HCT116 (cell line): ENCODE measurements around the gene MYCN. TPM values are rescaled to one million over a fixed set of nuclear protein-coding genes. Genes with fewer than 3 reads are reported as not detected.

Source experiments
- ATAC-seq: fragments of 200-7000 bp; cut with Tn5 transposase; 2 replicates; pipeline ENCODE4 v1.9.1; 2020; ENCODE audit warnings: mild to moderate bottlenecking, moderate library complexity
- BruUV-seq: library from RNA; stranded (reverse); fragments of 400-500 nt; replicated peaks from 2 replicates; lab custom pipeline; 2021; lab: Mats Ljungman, UMichigan
- CTCF ChIA-PET: fragments of 300-600 bp; sonication (Branson Sonifier 250); formaldehyde crosslinking; loops from one replicate; lab custom pipeline; 2021; ENCODE audit warnings: antibody characterized with exemption; lab: Charles Lee
- POLR2A ChIA-PET: fragments of 300-600, 350-600 bp; sonication (Branson Sonifier 250); formaldehyde crosslinking; loops from one replicate; lab custom pipeline; 2021; ENCODE audit warnings: antibody characterized with exemption; lab: Charles Lee
- RAD21 ChIA-PET, 2 experiments: fragments of 300-600 bp; sonication (Branson Sonifier 250); formaldehyde crosslinking; loops; one replicate each; lab custom pipeline; 2023; ENCODE audit warnings: low total read pairs in 2 of 2; ENCODE audit not compliant: uncharacterized antibody in 2 of 2, unreplicated experiment in 2 of 2, low non-redundant PET in 1 of 2; lab: Charles Lee
- DNase-seq: peaks from one replicate; pipeline ENCODE4 v3.0.0-alpha.2; 2010; ENCODE audit warnings: low read depth, low spot score
- H2AFZ ChIP-seq: fragments of 200-600 bp; shearing (Covaris generic), sonication (generic); 2 replicates; pipeline ENCODE4 v1.6.1; 2017; ENCODE audit warnings: low read depth, mixed run types, mixed read lengths, antibody characterized with exemption, low read length; ENCODE audit not compliant: poor library complexity, severe bottlenecking
- H3K27ac ChIP-seq: 2 replicates; pipeline ENCODE4 v1.5.1; 2012; ENCODE audit warnings: low read depth, low read length
- H3K27me3 ChIP-seq: fragments of 200-600 bp; sonication (generic); 2 replicates; pipeline ENCODE4 v1.6.1; 2016; ENCODE audit warnings: mixed run types, low read length, mixed read lengths; ENCODE audit not compliant: insufficient read depth
- H3K36me3 ChIP-seq, 2 experiments: fragments of 200-500 bp in 1 of 2; fragments of 200-600 bp in 1 of 2; sonication (Bioruptor generic) in 1 of 2; sonication (generic) in 1 of 2; 2 replicates each; pipeline versions ENCODE4 v1.5.1 to v1.6.1; 2014 to 2016; ENCODE audit warnings: low read length in 2 of 2, inconsistent platforms in 1 of 2, mixed read lengths in 1 of 2, mixed run types in 1 of 2; ENCODE audit not compliant: insufficient read depth in 2 of 2, control insufficient read depth in 1 of 2
- H3K4me1 ChIP-seq, 2 experiments: fragments of 200-600 bp in 1 of 2; sonication (generic) in 1 of 2; 2 replicates each; pipeline versions ENCODE4 v1.5.1 to v1.6.1; 2012 to 2017; ENCODE audit warnings: low read length in 2 of 2, inconsistent platforms in 1 of 2, mild to moderate bottlenecking in 1 of 2, mixed read lengths in 1 of 2, mixed run types in 1 of 2, moderate library complexity in 1 of 2; ENCODE audit not compliant: insufficient read depth in 2 of 2, control insufficient read depth in 1 of 2
- H3K4me2 ChIP-seq: fragments of 200-600 bp; sonication (generic); 2 replicates; pipeline ENCODE4 v1.6.1; 2017; ENCODE audit warnings: mixed run types, low read length, mixed read lengths
- H3K4me3 ChIP-seq, 2 experiments: fragments of 200-600 bp in 1 of 2; sonication (generic) in 1 of 2; replicated peaks in 1 of 2; 2 replicates each; pipeline ENCODE4 v1.5.1; 2011 to 2016; ENCODE audit warnings: low read length in 2 of 2, control low read depth in 1 of 2, low read depth in 1 of 2, mild to moderate bottlenecking in 1 of 2, mixed read lengths in 1 of 2, mixed run types in 1 of 2
- H3K79me2 ChIP-seq: fragments of 200-600 bp; sonication (generic); 2 replicates; pipeline ENCODE4 v1.6.1; 2017; ENCODE audit warnings: mild to moderate bottlenecking, mixed run types, low read length, moderate library complexity, mixed read lengths; ENCODE audit not compliant: insufficient read depth
- H3K9ac ChIP-seq: fragments of 200-600 bp; sonication (generic); 2 replicates; pipeline ENCODE4 v1.6.1; 2016; ENCODE audit warnings: low read length, mixed read lengths
- H3K9me2 ChIP-seq: fragments of 200-600 bp; sonication (generic), shearing (Covaris generic); 2 replicates; pipeline ENCODE4 v1.6.1; 2017; ENCODE audit warnings: mixed run types, mild to moderate bottlenecking, moderate library complexity; ENCODE audit not compliant: insufficient read depth
- H3K9me3 ChIP-seq, 2 experiments: fragments of 200-500 bp in 1 of 2; fragments of 200-600 bp in 1 of 2; sonication (Bioruptor generic) in 1 of 2; sonication (generic) in 1 of 2; 2 replicates each; pipeline ENCODE4 v1.6.1; 2014 to 2017; ENCODE audit warnings: low read length in 2 of 2, mixed read lengths in 2 of 2, inconsistent platforms in 1 of 2, low read depth in 1 of 2, mild to moderate bottlenecking in 1 of 2, mixed run types in 1 of 2, moderate library complexity in 1 of 2; ENCODE audit not compliant: control insufficient read depth in 1 of 2, insufficient read depth in 1 of 2
- H4K20me1 ChIP-seq: fragments of 200-600 bp; sonication (generic), shearing (Covaris generic); 2 replicates; pipeline ENCODE4 v1.6.1; 2017; ENCODE audit warnings: mixed run types, mild to moderate bottlenecking, moderate library complexity; ENCODE audit not compliant: insufficient read depth
- CBX3 ChIP-seq: IDR thresholded peaks from 2 replicates; pipeline ENCODE4 v1.6.1; 2012; ENCODE audit warnings: low read depth
- CEBPB ChIP-seq: IDR thresholded peaks from 2 replicates; pipeline ENCODE4 v1.6.1; 2012; ENCODE audit warnings: low read depth
- EZH2 ChIP-seq: fragments of 200-600 bp; sonication (generic); IDR thresholded peaks from 2 replicates; pipeline ENCODE4 v1.6.1; 2017; ENCODE audit warnings: antibody characterized with exemption, mixed run types
- JUND ChIP-seq: IDR thresholded peaks from 2 replicates; pipeline ENCODE4 v1.6.1; 2012
- SIN3A ChIP-seq: IDR thresholded peaks from 2 replicates; pipeline ENCODE4 v1.6.1; 2012; ENCODE audit warnings: low read depth
- SRF ChIP-seq: IDR thresholded peaks from 2 replicates; pipeline ENCODE4 v1.6.1; 2012; ENCODE audit warnings: low read depth
- YY1 ChIP-seq: IDR thresholded peaks from 2 replicates; pipeline ENCODE4 v1.6.1; 2011; ENCODE audit warnings: low read length, low read depth, moderate library complexity, mild to moderate bottlenecking; ENCODE audit not compliant: insufficient replicate concordance; ENCODE audit errors: extremely low read depth
- ZFX ChIP-seq: fragments of 450-650 bp; IDR thresholded peaks from 2 replicates; pipeline ENCODE4 v1.6.1; 2017
- ZNF274 ChIP-seq: fragments of 200-500 bp; sonication (Bioruptor generic); IDR thresholded peaks from 2 replicates; pipeline ENCODE4 v1.6.1; 2014; ENCODE audit warnings: mild to moderate bottlenecking, low read depth, low read length, inconsistent platforms
- intact Hi-C: fragments of 100-400 bp; cut with micrococcal nuclease; formaldehyde crosslinking; loops from 2 replicates; pipeline ENCODE4 v1.10.0; 2022
- total RNA-seq: library from RNA; stranded (reverse); gene quantifications from one replicate; pipeline ENCODE4 v1.2.1, GENCODE V29; 2021; ENCODE audit not compliant: unreplicated experiment
- TF ChIP-seq, protein P1 (sequence below): IDR thresholded peaks from 2 replicates; pipeline ENCODE4 v1.6.1; 2012
- TF ChIP-seq, protein P2 (sequence below): IDR thresholded peaks from 2 replicates; pipeline ENCODE4 v1.6.1; 2012; ENCODE audit warnings: low read depth
- TF ChIP-seq, protein P3 (sequence below), 3 experiments: fragments of 200-600 bp in 1 of 3; sonication (generic) in 1 of 3; IDR thresholded peaks in 2 of 3; conservative IDR thresholded peaks in 1 of 3; 2 replicates each; pipeline ENCODE4 v1.5.1; 2012 to 2017; ENCODE audit warnings: low read depth in 2 of 3, low read length in 2 of 3, antibody characterized with exemption in 1 of 3, borderline replicate concordance in 1 of 3, control low read depth in 1 of 3, mild to moderate bottlenecking in 1 of 3, mixed read lengths in 1 of 3, mixed run types in 1 of 3, moderate library complexity in 1 of 3; ENCODE audit not compliant: insufficient read depth in 1 of 3
- TF ChIP-seq, protein P4 (sequence below): IDR thresholded peaks from 2 replicates; pipeline ENCODE4 v1.6.1; 2011; ENCODE audit warnings: mild to moderate bottlenecking, low read length, moderate library complexity; ENCODE audit not compliant: insufficient replicate concordance; ENCODE audit errors: extremely low read depth

The MYCN gene
- total RNA-seq, 1 experiment from 2014 or later, result not detected

DNA sequence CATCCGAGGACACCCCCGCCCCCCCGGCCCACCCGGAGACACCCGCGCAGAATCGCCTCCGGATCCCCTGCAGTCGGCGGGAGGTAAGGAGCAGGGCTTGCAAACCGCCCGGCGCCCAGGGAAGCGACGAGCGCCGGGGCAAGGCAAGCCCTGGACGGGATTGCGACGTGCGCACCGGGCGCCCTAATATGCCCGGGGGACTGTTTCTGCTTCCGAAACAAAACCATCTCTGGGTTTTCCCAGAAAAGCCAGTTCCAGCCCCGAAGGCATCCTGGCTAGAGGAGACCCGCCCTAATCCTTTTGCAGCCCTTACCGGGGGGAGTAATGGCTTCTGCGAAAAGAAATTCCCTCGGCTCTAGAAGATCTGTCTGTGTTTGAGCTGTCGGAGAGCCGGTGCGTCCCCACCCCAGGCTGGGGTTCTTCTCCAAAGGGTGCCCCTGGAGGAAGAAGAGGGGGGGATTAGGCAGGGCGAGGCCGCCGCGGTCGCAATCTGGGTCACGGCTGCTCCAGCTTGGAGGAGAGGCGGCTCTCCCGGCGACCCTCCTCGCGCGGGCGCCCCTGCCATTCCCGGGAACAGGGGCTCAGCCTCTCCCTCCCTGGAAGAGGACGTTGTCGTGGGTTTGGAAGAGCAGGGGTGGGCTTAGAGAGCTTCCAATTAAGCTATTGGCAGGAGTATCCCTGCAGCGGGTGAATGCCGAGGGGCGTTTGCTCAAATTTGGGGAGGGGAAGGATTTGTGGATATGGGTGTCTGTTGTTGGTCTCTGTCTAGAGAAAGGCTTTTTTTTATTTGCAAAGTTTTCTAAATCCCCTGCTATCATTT lies 521 bp downstream of the MYCN start:
- Histone ChIP-seq H3K27ac (no peak overlapping the region), H3K9me3 (no peaks in the 10 kb centered on the region), H3K4me3 (no peak overlapping the region), H3K9me2 (no peaks in the 10 kb centered on the region), H3K4me2 (no peak overlapping the region), H3K27me3 (peaks cover 13% of the 10 kb centered on the region; the same call in 1 of the 2 replicates), H3K36me3 (no peaks in the 10 kb centered on the region), H3K79me2 (no peaks in the 10 kb centered on the region), H3K4me1 (peaks cover 0 to 9% of the 10 kb centered on the region in 2 experiments; a peak in 3 of 4 replicates), H4K20me1 (no peaks in the 10 kb centered on the region), H3K9ac (no peak overlapping the region), H2AFZ (no peak overlapping the region)
- ChIA-PET RAD21 (interaction anchor here in 1 of 2 experiments (0.6 kb wide), 1 partner anchor 52 kb away, joined by 3 read pairs; no protein-coding TSS in a partner anchor), POLR2A (no interaction called here), CTCF (no interaction called here)
- no peak for ATAC-seq
- TF ChIP-seq SRF (no peak), EZH2 (no peak), ZFX (no peak), ZNF274 (no peak), YY1 (no peak), CBX3 (no peak), JUND (no peak), CEBPB (no peak), SIN3A (no peak)
- TF ChIP-seq, protein P1, sequence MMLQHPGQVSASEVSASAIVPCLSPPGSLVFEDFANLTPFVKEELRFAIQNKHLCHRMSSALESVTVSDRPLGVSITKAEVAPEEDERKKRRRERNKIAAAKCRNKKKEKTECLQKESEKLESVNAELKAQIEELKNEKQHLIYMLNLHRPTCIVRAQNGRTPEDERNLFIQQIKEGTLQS, result no peak
- TF ChIP-seq, protein P2, sequence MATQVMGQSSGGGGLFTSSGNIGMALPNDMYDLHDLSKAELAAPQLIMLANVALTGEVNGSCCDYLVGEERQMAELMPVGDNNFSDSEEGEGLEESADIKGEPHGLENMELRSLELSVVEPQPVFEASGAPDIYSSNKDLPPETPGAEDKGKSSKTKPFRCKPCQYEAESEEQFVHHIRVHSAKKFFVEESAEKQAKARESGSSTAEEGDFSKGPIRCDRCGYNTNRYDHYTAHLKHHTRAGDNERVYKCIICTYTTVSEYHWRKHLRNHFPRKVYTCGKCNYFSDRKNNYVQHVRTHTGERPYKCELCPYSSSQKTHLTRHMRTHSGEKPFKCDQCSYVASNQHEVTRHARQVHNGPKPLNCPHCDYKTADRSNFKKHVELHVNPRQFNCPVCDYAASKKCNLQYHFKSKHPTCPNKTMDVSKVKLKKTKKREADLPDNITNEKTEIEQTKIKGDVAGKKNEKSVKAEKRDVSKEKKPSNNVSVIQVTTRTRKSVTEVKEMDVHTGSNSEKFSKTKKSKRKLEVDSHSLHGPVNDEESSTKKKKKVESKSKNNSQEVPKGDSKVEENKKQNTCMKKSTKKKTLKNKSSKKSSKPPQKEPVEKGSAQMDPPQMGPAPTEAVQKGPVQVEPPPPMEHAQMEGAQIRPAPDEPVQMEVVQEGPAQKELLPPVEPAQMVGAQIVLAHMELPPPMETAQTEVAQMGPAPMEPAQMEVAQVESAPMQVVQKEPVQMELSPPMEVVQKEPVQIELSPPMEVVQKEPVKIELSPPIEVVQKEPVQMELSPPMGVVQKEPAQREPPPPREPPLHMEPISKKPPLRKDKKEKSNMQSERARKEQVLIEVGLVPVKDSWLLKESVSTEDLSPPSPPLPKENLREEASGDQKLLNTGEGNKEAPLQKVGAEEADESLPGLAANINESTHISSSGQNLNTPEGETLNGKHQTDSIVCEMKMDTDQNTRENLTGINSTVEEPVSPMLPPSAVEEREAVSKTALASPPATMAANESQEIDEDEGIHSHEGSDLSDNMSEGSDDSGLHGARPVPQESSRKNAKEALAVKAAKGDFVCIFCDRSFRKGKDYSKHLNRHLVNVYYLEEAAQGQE, result no peak
- TF ChIP-seq, protein P3, sequence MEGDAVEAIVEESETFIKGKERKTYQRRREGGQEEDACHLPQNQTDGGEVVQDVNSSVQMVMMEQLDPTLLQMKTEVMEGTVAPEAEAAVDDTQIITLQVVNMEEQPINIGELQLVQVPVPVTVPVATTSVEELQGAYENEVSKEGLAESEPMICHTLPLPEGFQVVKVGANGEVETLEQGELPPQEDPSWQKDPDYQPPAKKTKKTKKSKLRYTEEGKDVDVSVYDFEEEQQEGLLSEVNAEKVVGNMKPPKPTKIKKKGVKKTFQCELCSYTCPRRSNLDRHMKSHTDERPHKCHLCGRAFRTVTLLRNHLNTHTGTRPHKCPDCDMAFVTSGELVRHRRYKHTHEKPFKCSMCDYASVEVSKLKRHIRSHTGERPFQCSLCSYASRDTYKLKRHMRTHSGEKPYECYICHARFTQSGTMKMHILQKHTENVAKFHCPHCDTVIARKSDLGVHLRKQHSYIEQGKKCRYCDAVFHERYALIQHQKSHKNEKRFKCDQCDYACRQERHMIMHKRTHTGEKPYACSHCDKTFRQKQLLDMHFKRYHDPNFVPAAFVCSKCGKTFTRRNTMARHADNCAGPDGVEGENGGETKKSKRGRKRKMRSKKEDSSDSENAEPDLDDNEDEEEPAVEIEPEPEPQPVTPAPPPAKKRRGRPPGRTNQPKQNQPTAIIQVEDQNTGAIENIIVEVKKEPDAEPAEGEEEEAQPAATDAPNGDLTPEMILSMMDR (IDR thresholded peaks at IDR 0.05 in 2 of 3, conservative IDR thresholded peaks at IDR 0.05 in 1 of 3; ENCODE audit: borderline replicate concordance in 1 of 3, insufficient read depth in 1 of 3, low read depth in 2 of 3, low read length in 2 of 3), result no peak
- TF ChIP-seq, protein P4, sequence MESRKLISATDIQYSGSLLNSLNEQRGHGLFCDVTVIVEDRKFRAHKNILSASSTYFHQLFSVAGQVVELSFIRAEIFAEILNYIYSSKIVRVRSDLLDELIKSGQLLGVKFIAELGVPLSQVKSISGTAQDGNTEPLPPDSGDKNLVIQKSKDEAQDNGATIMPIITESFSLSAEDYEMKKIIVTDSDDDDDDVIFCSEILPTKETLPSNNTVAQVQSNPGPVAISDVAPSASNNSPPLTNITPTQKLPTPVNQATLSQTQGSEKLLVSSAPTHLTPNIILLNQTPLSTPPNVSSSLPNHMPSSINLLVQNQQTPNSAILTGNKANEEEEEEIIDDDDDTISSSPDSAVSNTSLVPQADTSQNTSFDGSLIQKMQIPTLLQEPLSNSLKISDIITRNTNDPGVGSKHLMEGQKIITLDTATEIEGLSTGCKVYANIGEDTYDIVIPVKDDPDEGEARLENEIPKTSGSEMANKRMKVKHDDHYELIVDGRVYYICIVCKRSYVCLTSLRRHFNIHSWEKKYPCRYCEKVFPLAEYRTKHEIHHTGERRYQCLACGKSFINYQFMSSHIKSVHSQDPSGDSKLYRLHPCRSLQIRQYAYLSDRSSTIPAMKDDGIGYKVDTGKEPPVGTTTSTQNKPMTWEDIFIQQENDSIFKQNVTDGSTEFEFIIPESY, result no peak
- intact Hi-C loops, result no loop called here
- no TSS peak for BruUV-seq
- no peak for DNase-seq
